ENCODE results near the gene MMP13. TPM values are rescaled to one million over a fixed set of nuclear protein-coding genes. Genes with fewer than 3 reads are reported as not detected.
A peak's percentile ranks its signal among the peaks of the same experiment; 100 is the strongest.

Gene MMP13
- polyA plus RNA-seq, 1 experiment = not detected

DNA sequence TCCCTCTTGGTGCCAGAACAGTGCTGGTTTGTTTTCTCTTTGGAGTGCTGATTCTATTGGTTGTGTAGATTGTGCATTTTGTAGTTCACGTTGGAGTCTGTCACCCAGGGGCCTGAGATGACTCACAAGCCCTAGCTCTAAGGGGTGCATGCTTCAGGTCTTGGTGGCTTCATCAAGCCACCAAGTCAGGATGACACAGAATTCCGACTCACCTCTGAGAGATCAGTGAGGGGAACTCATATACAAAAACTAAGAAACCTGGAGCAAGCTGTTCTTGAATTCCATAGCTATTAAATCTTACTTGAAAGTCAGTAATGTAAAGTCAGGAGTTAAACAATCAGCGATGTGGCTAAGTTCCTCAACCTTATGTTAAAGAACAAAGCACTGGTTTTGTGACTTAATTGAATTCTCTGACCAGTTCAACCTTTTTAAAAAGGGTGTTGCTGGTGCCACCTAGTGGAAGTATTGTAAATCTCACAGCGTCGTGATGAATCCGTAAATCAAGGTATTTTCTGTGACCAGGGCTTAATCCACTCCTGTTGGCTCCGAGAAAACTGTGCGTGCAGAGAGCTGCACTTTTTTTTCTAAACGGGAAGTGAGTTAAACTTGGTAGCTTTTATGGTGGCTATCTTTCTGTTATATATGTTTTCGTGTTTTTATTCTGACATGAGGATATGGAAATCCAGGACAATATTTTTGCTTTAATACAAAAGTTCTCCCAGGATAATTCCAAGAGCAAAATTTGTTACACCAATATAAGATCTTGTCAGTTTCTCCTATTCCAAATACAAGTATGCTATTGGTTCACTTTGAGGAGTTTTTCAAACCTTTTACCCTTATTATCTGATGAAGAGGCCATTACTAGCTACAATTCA lies 14.6 kb downstream of the MMP13 start:
- ChIA-PET CTCF (interaction anchor here (0.6 to 3.5 kb wide), 68 partner anchors 9 to 411 kb away, joined by 3 to 62 read pairs (median 5); partner anchors contain the start of genes DCUN1D5, DYNC2H1, MMP1 and MMP13), POLR2A (no interaction called here)
- Histone ChIP-seq H3K27ac (ENCODE audit: low read depth, low read length) (no peak overlapping the region), H3K4me3 (ENCODE audit: low read depth, low read length) (no peak overlapping the region), H3K27me3 (ENCODE audit: control insufficient read depth, insufficient read depth, low read length) (no peaks in the 10 kb centered on the region), H3K9me3 (ENCODE audit: control insufficient read depth, insufficient read depth, low read length) (no peaks in the 10 kb centered on the region)
- TF ChIP-seq, protein P1, sequence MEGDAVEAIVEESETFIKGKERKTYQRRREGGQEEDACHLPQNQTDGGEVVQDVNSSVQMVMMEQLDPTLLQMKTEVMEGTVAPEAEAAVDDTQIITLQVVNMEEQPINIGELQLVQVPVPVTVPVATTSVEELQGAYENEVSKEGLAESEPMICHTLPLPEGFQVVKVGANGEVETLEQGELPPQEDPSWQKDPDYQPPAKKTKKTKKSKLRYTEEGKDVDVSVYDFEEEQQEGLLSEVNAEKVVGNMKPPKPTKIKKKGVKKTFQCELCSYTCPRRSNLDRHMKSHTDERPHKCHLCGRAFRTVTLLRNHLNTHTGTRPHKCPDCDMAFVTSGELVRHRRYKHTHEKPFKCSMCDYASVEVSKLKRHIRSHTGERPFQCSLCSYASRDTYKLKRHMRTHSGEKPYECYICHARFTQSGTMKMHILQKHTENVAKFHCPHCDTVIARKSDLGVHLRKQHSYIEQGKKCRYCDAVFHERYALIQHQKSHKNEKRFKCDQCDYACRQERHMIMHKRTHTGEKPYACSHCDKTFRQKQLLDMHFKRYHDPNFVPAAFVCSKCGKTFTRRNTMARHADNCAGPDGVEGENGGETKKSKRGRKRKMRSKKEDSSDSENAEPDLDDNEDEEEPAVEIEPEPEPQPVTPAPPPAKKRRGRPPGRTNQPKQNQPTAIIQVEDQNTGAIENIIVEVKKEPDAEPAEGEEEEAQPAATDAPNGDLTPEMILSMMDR (IDR thresholded peaks at IDR 0.05; ENCODE audit: low read depth, low read length) = peak; percentile 78
- peak; percentile 29 for DNase-seq (ENCODE audit: low read depth, low spot score)

DNA sequence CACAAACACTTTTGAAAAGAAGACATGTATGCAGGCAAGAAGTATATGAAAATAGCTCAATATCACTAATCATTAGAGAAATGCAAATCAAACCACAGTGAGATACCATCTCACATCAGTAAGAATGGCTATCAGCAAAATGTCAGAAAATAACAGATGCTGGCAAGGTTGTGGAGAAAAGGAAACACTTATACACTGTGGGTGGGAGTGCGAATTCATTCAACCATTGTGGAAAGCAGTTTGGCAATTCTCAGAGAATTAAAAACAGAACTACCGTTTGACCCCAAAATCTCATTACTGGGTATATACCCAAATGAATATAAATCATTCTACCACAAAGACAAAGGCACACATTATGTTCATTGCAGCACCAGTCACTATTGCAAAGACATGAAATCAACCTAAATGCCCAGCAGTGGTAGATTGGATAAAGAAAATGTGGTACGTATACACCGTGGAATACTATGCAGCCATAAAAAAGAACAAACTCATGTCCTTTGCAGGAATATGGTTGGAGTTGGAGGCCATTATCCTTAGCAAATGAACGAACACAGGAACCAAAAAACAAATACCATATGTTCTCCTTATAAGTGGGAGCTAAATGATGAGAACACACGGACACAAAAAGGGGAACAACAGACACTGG lies 18.5 kb downstream of the MMP13 start:
- ChIA-PET CTCF (interaction anchor here (1.4 to 1.7 kb wide), 4 partner anchors 9 to 127 kb away, joined by 4 to 8 read pairs (median 6); no protein-coding TSS in a partner anchor), POLR2A (interaction anchor here (0.7 kb wide), 1 partner anchor 617 kb away, joined by 3 read pairs; no protein-coding TSS in a partner anchor)
- H3K27me3 ChIP-seq (ENCODE audit: control insufficient read depth, insufficient read depth, low read length) = peaks cover 3% of the 10 kb centered on the region
- TF ChIP-seq, protein P1 (IDR thresholded peaks at IDR 0.05; ENCODE audit: low read depth, low read length) = no peak
- no peak overlapping the region for H3K27ac ChIP-seq (ENCODE audit: low read depth, low read length)
- H3K4me3 ChIP-seq (ENCODE audit: low read depth, low read length) = no peak overlapping the region
- H3K9me3 ChIP-seq (ENCODE audit: control insufficient read depth, insufficient read depth, low read length) = no peaks in the 10 kb centered on the region
- DNase-seq (ENCODE audit: low read depth, low spot score) = no peak

DNA sequence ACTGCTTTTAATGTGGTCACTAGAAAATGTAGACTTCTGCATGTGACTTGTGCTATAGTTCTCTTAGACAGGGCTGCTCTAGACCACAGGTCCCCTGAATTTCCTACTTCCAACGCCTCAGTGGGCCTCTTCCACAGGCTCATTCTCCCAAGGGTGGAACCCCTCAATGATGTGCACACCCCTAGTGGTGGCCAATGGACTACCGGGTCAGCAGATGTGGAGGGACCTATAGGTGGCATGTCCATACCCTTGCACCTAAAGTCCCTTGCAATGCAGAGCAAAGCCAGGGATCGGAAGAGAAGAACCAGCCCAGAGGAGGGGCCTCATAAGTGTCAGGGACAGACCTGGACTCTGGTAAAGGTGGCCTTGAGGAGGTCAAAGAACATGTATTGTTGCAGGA lies 20.0 kb downstream of the MMP13 start:
- Histone ChIP-seq H3K27ac (ENCODE audit: low read depth, low read length) (no peak overlapping the region), H3K9me3 (ENCODE audit: control insufficient read depth, insufficient read depth, low read length) (no peaks in the 10 kb centered on the region), H3K27me3 (ENCODE audit: control insufficient read depth, insufficient read depth, low read length) (peaks cover 8% of the 10 kb centered on the region), H3K4me3 (ENCODE audit: low read depth, low read length) (no peak overlapping the region)
- CTCF ChIA-PET = no interaction called here
- TF ChIP-seq, protein P1 (IDR thresholded peaks at IDR 0.05; ENCODE audit: low read depth, low read length) = peak; percentile 21; the same call in 1 of the 2 replicates
- POLR2A ChIA-PET = no interaction called here
- DNase-seq (ENCODE audit: low read depth, low spot score) = no peak

DNA sequence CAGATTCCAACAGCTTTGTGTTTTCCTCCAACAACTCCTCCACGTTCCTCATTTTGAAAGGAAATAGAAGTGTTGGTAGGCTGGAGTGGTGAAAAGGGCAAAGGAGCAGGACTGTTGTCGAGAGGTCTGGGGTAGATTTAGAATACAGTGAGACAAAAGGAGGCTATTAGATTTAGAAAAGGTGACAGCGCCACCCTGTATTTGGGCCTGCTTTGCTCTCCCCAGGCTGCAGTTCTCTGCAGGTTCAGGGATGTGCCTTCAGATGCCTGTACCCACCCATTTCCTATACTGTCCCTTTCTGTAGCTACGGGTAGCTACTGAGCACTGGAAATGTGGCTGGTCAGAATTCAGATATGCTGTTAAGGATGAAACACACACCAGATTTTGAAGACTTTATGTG lies 20.8 kb downstream of the MMP13 start:
- no peak for DNase-seq (ENCODE audit: low read depth, low spot score)
- Histone ChIP-seq H3K27me3 (ENCODE audit: control insufficient read depth, insufficient read depth, low read length) (peaks cover 8% of the 10 kb centered on the region), H3K9me3 (ENCODE audit: control insufficient read depth, insufficient read depth, low read length) (no peaks in the 10 kb centered on the region), H3K27ac (ENCODE audit: low read depth, low read length) (no peak overlapping the region), H3K4me3 (ENCODE audit: low read depth, low read length) (no peak overlapping the region)
- POLR2A ChIA-PET = no interaction called here
- CTCF ChIA-PET = no interaction called here
- TF ChIP-seq, protein P1 (IDR thresholded peaks at IDR 0.05; ENCODE audit: low read depth, low read length) = no peak

DNA sequence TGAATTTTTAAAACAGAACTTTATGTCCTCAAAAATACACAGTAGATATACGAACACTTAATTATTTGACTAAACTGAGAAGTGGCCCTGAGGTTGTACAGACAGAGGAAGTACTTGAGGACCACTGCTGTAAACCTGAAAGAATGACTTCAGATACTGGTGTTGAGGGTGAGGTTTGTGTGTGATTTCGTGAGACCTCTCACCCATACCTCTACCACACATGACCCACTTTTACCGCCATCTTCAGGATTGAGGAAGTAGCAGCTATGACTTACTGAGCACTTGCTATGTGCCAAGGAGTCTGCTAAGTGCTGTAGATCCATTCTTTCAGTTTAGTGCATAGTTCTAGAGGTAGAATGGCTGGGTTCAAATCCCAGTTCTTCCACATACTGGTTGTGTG lies 21.9 kb downstream of the MMP13 start:
- POLR2A ChIA-PET = no interaction called here
- Histone ChIP-seq H3K27ac (ENCODE audit: low read depth, low read length) (no peak overlapping the region), H3K9me3 (ENCODE audit: control insufficient read depth, insufficient read depth, low read length) (no peaks in the 10 kb centered on the region), H3K27me3 (ENCODE audit: control insufficient read depth, insufficient read depth, low read length) (peaks cover 8% of the 10 kb centered on the region), H3K4me3 (ENCODE audit: low read depth, low read length) (no peak overlapping the region)
- CTCF ChIA-PET = no interaction called here
- DNase-seq (ENCODE audit: low read depth, low spot score) = no peak
- TF ChIP-seq, protein P1 (IDR thresholded peaks at IDR 0.05; ENCODE audit: low read depth, low read length) = no peak
